Activated CD8-positive, alpha-beta memory T cell treated with anti-CD3 and anti-CD28 coated beads, Interleukin-2, amount 50 U/mL, for 1 hour (primary cell): ENCODE data around the gene PEX26.
"Not testable (repeated sequence)": the region's sequence is repeated elsewhere in the genome, so short reads cannot be mapped to it uniquely, and the experiment has no call there.

Experiments
- DNase-seq: peaks from one replicate; pipeline ENCODE4 v3.0.0-alpha.2; 2020; ENCODE audit errors: extremely low read depth

The PEX26 gene

GRCh38 chr22:18096823-18097222 lies 19.0 kb downstream of the PEX26 start:
- DNase-seq, result no peak

- no peak for DNase-seq
Observed at GRCh38 chr22:18100781-18101180, 23.0 kb downstream of the PEX26 start.

- DNase-seq, result no peak
Observed at GRCh38 chr22:18101536-18101935, 23.7 kb downstream of the PEX26 start.

- DNase-seq, result no peak
Observed at GRCh38 chr22:18103527-18104269, 25.9 kb downstream of the PEX26 start.

- DNase-seq, result no peak
Observed at GRCh38 chr22:18104566-18104965, 26.8 kb downstream of the PEX26 start.

- not testable (repeated sequence) for DNase-seq
Observed at GRCh38 chr22:18105981-18106380, 28.2 kb downstream of the PEX26 start.

- not testable (repeated sequence) for DNase-seq
Observed at GRCh38 chr22:18106550-18107341, 29.0 kb downstream of the PEX26 start.

GRCh38 chr22:18108187-18108586 lies 30.4 kb downstream of the PEX26 start:
- no peak for DNase-seq

- DNase-seq, result no peak
Observed at GRCh38 chr22:18109410-18110193, 31.8 kb downstream of the PEX26 start.

- no peak for DNase-seq
Observed at GRCh38 chr22:18110194-18110953, 32.6 kb downstream of the PEX26 start, which contains the start of gene TUBA8. TSS of gene TUBA8 (plus strand) at chr22:18110809. CDS start at chr22:18110866, 57 bp downstream.

GRCh38 chr22:18110954-18111758 lies 33.4 kb downstream of the PEX26 start:
- DNase-seq, result no peak

- no peak for DNase-seq
Observed at GRCh38 chr22:18111759-18112330, 34.1 kb downstream of the PEX26 start.

GRCh38 chr22:18112440-18112839 lies 34.6 kb downstream of the PEX26 start:
- DNase-seq, result no peak

GRCh38 chr22:18113680-18114394 lies 36.0 kb downstream of the PEX26 start:
- no peak for DNase-seq

GRCh38 chr22:18114495-18114894 lies 36.7 kb downstream of the PEX26 start:
- no peak for DNase-seq

- DNase-seq, result no peak
Observed at GRCh38 chr22:18114976-18115652, 37.3 kb downstream of the PEX26 start.

- no peak for DNase-seq
Observed at GRCh38 chr22:18115906-18116371, 38.1 kb downstream of the PEX26 start.

- DNase-seq, result no peak
Observed at GRCh38 chr22:18116634-18117033, 38.8 kb downstream of the PEX26 start.
